Lower lobe of right lung (tissue), 2 donors: ENCODE data around the gene BCL11B. TPM values are rescaled to one million over a fixed set of nuclear protein-coding genes. Genes with fewer than 3 reads are reported as not detected.

Experiments used
- ATAC-seq, 2 donors: fragments of 200-7000 bp; cut with Tn5 transposase; one replicate each; pipeline ENCODE4 v1.9.1; 2020 to 2022; ENCODE audit warnings: mild to moderate bottlenecking in 2 of 2, moderate library complexity in 2 of 2
- DNase-seq: peaks from one replicate; pipeline ENCODE4 v3.0.0-alpha.2; 2020
- H3K27ac ChIP-seq: fragments of 200-600 bp; one replicate; pipeline ENCODE4 v1.8.0; 2022
- H3K27me3 ChIP-seq: fragments of 200-600 bp; one replicate; pipeline ENCODE4 v1.8.0; 2022; ENCODE audit warnings: low read depth
- H3K36me3 ChIP-seq: fragments of 200-600 bp; one replicate; pipeline ENCODE4 v1.8.0; 2022; ENCODE audit warnings: mild to moderate bottlenecking
- H3K4me1 ChIP-seq: fragments of 200-600 bp; one replicate; pipeline ENCODE4 v1.8.0; 2022
- H3K4me3 ChIP-seq: fragments of 200-600 bp; one replicate; pipeline ENCODE4 v1.8.0; 2022; ENCODE audit warnings: mild to moderate bottlenecking
- H3K9me3 ChIP-seq: fragments of 200-600 bp; one replicate; pipeline ENCODE4 v1.8.0; 2022
- intact Hi-C: fragments of 100-400 bp; cut with DNase I; formaldehyde crosslinking; loops from one replicate; pipeline ENCODE4 v1.11.0; 2022
- total RNA-seq: library from RNA; stranded (reverse); fragmentation: NEBNext Ultra II Directional; extraction: Animal tissue kit (Norgen Biotek cat#: 25700); gene quantifications from one replicate; pipeline ENCODE4 v1.2.1, GENCODE V29; 2021
- TF ChIP-seq, protein P1 (sequence below): fragments of 200-600 bp; IDR thresholded peaks from one replicate; pipeline ENCODE4 v1.8.0; 2022; ENCODE audit warnings: antibody characterized with exemption, mild to moderate bottlenecking
- donor health status: DM: no; HTN: yes; CAD: no; lungs with severe emphysema.

BCL11B gene
- total RNA-seq, 1 donor from 2014 or later, result 2.3 TPM

- ATAC-seq (no peak), DNase-seq (no peak)
- Histone ChIP-seq H3K9me3 (no peaks in the 10 kb centered on the region), H3K4me3 (no peak overlapping the region), H3K4me1 (no peaks in the 10 kb centered on the region), H3K27ac (no peak overlapping the region), H3K27me3 (peaks cover 4% of the 10 kb centered on the region), H3K36me3 (no peaks in the 10 kb centered on the region)
- intact Hi-C loops, result no loop called here
- TF ChIP-seq, protein P1, sequence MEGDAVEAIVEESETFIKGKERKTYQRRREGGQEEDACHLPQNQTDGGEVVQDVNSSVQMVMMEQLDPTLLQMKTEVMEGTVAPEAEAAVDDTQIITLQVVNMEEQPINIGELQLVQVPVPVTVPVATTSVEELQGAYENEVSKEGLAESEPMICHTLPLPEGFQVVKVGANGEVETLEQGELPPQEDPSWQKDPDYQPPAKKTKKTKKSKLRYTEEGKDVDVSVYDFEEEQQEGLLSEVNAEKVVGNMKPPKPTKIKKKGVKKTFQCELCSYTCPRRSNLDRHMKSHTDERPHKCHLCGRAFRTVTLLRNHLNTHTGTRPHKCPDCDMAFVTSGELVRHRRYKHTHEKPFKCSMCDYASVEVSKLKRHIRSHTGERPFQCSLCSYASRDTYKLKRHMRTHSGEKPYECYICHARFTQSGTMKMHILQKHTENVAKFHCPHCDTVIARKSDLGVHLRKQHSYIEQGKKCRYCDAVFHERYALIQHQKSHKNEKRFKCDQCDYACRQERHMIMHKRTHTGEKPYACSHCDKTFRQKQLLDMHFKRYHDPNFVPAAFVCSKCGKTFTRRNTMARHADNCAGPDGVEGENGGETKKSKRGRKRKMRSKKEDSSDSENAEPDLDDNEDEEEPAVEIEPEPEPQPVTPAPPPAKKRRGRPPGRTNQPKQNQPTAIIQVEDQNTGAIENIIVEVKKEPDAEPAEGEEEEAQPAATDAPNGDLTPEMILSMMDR, result no peak
Measured at GRCh38 chr14:99313234-99313633, 41.2 kb upstream of the BCL11B start.

DNA sequence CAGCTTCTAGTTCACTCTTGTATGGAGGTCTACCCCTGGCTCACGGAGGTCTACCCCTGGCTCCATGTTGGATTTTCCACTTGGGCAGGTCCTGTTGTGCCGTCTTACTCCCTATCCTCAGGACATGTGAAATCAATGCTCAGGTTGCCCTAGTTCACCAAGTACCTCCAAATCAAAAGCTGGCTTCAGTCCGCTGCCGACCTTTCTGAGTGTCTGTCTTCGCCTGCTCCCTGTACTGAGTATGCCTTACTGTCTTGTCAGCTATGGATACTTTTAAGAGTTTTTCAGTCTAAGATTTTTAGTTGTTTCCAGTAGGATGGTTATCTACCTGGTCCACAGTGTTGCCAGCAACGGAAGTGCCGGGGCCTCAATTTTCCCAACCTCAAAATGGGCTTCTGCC is 40.1 kb upstream of the BCL11B start:
- TF ChIP-seq, protein P1, result no peak
- Histone ChIP-seq H3K4me3 (no peak overlapping the region), H3K9me3 (no peaks in the 10 kb centered on the region), H3K4me1 (no peaks in the 10 kb centered on the region), H3K27me3 (no peaks in the 10 kb centered on the region), H3K36me3 (no peaks in the 10 kb centered on the region), H3K27ac (no peak overlapping the region)
- ATAC-seq (no peak), DNase-seq (no peak)
- intact Hi-C loops, result no loop called here

GRCh38 chr14:99309220-99309766 is 37.3 kb upstream of the BCL11B start:
- no peaks in the 10 kb centered on the region for H3K4me1 ChIP-seq
- TF ChIP-seq, protein P1, result no peak
- no peak overlapping the region for H3K27ac ChIP-seq
- H3K4me3 ChIP-seq, result no peak overlapping the region
- no peaks in the 10 kb centered on the region for H3K27me3 ChIP-seq
- no peak for ATAC-seq
- no peaks in the 10 kb centered on the region for H3K9me3 ChIP-seq
- no peaks in the 10 kb centered on the region for H3K36me3 ChIP-seq
- intact Hi-C loops, result no loop called here
- no peak for DNase-seq

GRCh38 chr14:99304208-99304607 is 32.2 kb upstream of the BCL11B start:
- TF ChIP-seq, protein P1, result no peak
- Histone ChIP-seq H3K9me3 (peaks cover 9% of the 10 kb centered on the region), H3K27me3 (no peaks in the 10 kb centered on the region), H3K4me1 (no peaks in the 10 kb centered on the region), H3K27ac (no peak overlapping the region), H3K36me3 (no peaks in the 10 kb centered on the region), H3K4me3 (no peak overlapping the region)
- intact Hi-C loops, result no loop called here
- DNase-seq (no peak), ATAC-seq (no peak)

DNA sequence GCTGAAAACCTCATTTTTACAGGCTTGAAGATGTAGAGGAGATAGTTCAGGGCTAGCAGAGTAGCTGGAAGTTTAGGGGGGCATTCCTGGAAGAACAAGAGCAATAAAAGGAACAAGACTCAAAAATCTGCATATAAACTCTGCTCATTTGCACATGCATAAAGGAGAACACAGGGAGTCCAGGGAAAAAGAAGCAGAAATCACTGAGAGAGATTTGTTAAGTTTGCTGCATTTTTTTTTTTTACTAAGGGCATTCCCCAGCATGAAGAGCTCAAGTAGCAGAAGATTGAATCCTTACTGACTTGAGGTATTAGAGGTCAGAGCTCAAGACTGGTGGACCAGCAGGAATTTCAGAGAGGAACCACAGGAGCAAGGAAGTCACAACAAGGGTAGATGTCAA is 28.2 kb upstream of the BCL11B start:
- DNase-seq (no peak), ATAC-seq (no peak)
- Histone ChIP-seq H3K36me3 (no peaks in the 10 kb centered on the region), H3K27ac (no peak overlapping the region), H3K9me3 (peaks cover 9% of the 10 kb centered on the region), H3K4me1 (no peaks in the 10 kb centered on the region), H3K4me3 (no peak overlapping the region), H3K27me3 (no peaks in the 10 kb centered on the region)
- TF ChIP-seq, protein P1, result no peak
- intact Hi-C loops, result no loop called here

DNA sequence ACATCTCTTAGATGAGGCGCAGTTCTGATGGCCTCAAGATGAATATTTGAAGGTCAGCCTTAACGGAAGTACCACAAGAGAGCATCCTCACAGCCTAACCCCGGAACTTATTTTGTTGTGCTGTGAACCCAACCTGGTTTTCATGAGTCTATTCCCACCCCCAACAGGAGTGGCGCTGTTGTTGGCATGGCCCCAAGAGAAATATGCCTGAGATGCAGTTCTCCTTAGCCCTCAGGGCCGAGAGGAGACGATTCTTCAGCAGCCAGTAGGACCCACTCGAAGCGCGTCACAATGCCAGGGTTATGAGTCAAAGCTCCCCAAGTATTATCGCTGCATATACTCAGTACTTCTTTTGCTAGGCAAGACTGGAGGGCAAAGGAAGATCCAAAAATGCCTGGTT is 24.5 kb upstream of the BCL11B start:
- Histone ChIP-seq H3K9me3 (peaks cover 9% of the 10 kb centered on the region), H3K36me3 (no peaks in the 10 kb centered on the region), H3K4me3 (no peak overlapping the region), H3K27me3 (no peaks in the 10 kb centered on the region), H3K27ac (no peak overlapping the region), H3K4me1 (no peaks in the 10 kb centered on the region)
- TF ChIP-seq, protein P1, result no peak
- intact Hi-C loops, result no loop called here
- no peak for DNase-seq
- no peak for ATAC-seq
